ENCODE measurements around the gene NAT10.

The NAT10 gene

GRCh38 chr11:34184505-34185015 is 79.1 kb downstream of the NAT10 start:
- TF ChIP-seq, protein P1, sequence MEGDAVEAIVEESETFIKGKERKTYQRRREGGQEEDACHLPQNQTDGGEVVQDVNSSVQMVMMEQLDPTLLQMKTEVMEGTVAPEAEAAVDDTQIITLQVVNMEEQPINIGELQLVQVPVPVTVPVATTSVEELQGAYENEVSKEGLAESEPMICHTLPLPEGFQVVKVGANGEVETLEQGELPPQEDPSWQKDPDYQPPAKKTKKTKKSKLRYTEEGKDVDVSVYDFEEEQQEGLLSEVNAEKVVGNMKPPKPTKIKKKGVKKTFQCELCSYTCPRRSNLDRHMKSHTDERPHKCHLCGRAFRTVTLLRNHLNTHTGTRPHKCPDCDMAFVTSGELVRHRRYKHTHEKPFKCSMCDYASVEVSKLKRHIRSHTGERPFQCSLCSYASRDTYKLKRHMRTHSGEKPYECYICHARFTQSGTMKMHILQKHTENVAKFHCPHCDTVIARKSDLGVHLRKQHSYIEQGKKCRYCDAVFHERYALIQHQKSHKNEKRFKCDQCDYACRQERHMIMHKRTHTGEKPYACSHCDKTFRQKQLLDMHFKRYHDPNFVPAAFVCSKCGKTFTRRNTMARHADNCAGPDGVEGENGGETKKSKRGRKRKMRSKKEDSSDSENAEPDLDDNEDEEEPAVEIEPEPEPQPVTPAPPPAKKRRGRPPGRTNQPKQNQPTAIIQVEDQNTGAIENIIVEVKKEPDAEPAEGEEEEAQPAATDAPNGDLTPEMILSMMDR (IDR thresholded peaks at IDR 0.05; ENCODE audit: insufficient read depth, low read length, poor library complexity, severe bottlenecking) = no peak
- no peaks in the 10 kb centered on the region for H3K36me3 ChIP-seq (ENCODE audit: control insufficient read depth, insufficient read depth, low read length)
- no peak for DNase-seq (ENCODE audit: extremely low read depth, insufficient read length)
- no peaks in the 10 kb centered on the region for H3K27me3 ChIP-seq (replicated peaks; ENCODE audit: control insufficient read depth, insufficient read depth, low read length)
- H3K4me3 ChIP-seq (replicated peaks; ENCODE audit: low read depth, low read length) = no peak overlapping the region

- Histone ChIP-seq H3K36me3 (ENCODE audit: control insufficient read depth, insufficient read depth, low read length) (no peaks in the 10 kb centered on the region), H3K4me3 (replicated peaks; ENCODE audit: low read depth, low read length) (no peak overlapping the region), H3K27me3 (replicated peaks; ENCODE audit: control insufficient read depth, insufficient read depth, low read length) (no peaks in the 10 kb centered on the region)
- no peak for DNase-seq (ENCODE audit: extremely low read depth, insufficient read length)
- TF ChIP-seq, protein P1 (IDR thresholded peaks at IDR 0.05; ENCODE audit: insufficient read depth, low read length, poor library complexity, severe bottlenecking) = no peak
These were observed 80.8 kb downstream of the NAT10 start for GRCh38 chr11:34185926-34186841.

GRCh38 chr11:34188181-34188580 is 82.8 kb downstream of the NAT10 start:
- Histone ChIP-seq H3K4me3 (replicated peaks; ENCODE audit: low read depth, low read length) (no peak overlapping the region), H3K36me3 (ENCODE audit: control insufficient read depth, insufficient read depth, low read length) (no peaks in the 10 kb centered on the region), H3K27me3 (replicated peaks; ENCODE audit: control insufficient read depth, insufficient read depth, low read length) (no peaks in the 10 kb centered on the region)
- DNase-seq (ENCODE audit: extremely low read depth, insufficient read length) = no peak
- TF ChIP-seq, protein P1 (IDR thresholded peaks at IDR 0.05; ENCODE audit: insufficient read depth, low read length, poor library complexity, severe bottlenecking) = no peak

GRCh38 chr11:34189191-34189590 is 83.8 kb downstream of the NAT10 start:
- Histone ChIP-seq H3K27me3 (replicated peaks; ENCODE audit: control insufficient read depth, insufficient read depth, low read length) (no peaks in the 10 kb centered on the region), H3K4me3 (replicated peaks; ENCODE audit: low read depth, low read length) (no peak overlapping the region), H3K36me3 (ENCODE audit: control insufficient read depth, insufficient read depth, low read length) (no peaks in the 10 kb centered on the region)
- TF ChIP-seq, protein P1 (IDR thresholded peaks at IDR 0.05; ENCODE audit: insufficient read depth, low read length, poor library complexity, severe bottlenecking) = no peak
- DNase-seq (ENCODE audit: extremely low read depth, insufficient read length) = no peak

- no peaks in the 10 kb centered on the region for H3K27me3 ChIP-seq (replicated peaks; ENCODE audit: control insufficient read depth, insufficient read depth, low read length)
- H3K36me3 ChIP-seq (ENCODE audit: control insufficient read depth, insufficient read depth, low read length) = no peaks in the 10 kb centered on the region; the same call in none of the 2 replicates
- DNase-seq (ENCODE audit: extremely low read depth, insufficient read length) = no peak
- TF ChIP-seq, protein P1 (IDR thresholded peaks at IDR 0.05; ENCODE audit: insufficient read depth, low read length, poor library complexity, severe bottlenecking) = no peak
- H3K4me3 ChIP-seq (replicated peaks; ENCODE audit: low read depth, low read length) = no peak overlapping the region
These were observed 85.0 kb downstream of the NAT10 start for GRCh38 chr11:34190192-34191139.
